Measurements from ENCODE around the gene PHOX2B.

PHOX2B gene

GRCh38 chr4:41776466-41776865 is 27.9 kb upstream of the PHOX2B start:
- no peaks in the 10 kb centered on the region for H3K9me3 ChIP-seq (replicated peaks; ENCODE audit: insufficient read depth, low read length)
- no peaks in the 10 kb centered on the region for H4K20me1 ChIP-seq (ENCODE audit: insufficient read depth, low read length)
- H2AFZ ChIP-seq (ENCODE audit: low read length) = no peak overlapping the region
- no peaks in the 10 kb centered on the region for H3F3A ChIP-seq (ENCODE audit: insufficient read depth, low read length)
- H3K9ac ChIP-seq (ENCODE audit: low read length) = no peak overlapping the region
- no peaks in the 10 kb centered on the region for H3K79me2 ChIP-seq (ENCODE audit: low read length)
- no peaks in the 10 kb centered on the region for H3K9me2 ChIP-seq (replicated peaks; ENCODE audit: insufficient read depth, low read length)
- TF ChIP-seq CTCF (IDR thresholded peaks at IDR 0.05; ENCODE audit: low read length) (no peak), EZH2 (optimal IDR thresholded peaks at IDR 0.05; ENCODE audit: low read depth, low read length) (no peak), EZH2phosphoT487 (IDR thresholded peaks at IDR 0.05; ENCODE audit: low read length) (no peak)
- DNase-seq = no peak
- H3K4me2 ChIP-seq (ENCODE audit: low read depth, low read length) = no peak overlapping the region
- H3K4me3 ChIP-seq (ENCODE audit: low read length) = no peak overlapping the region
- no peaks in the 10 kb centered on the region for H3K4me1 ChIP-seq (ENCODE audit: low read length)
- no peaks in the 10 kb centered on the region for H3K27me3 ChIP-seq (replicated peaks; ENCODE audit: insufficient read depth, low read length)
- no peaks in the 10 kb centered on the region for H3K36me3 ChIP-seq (replicated peaks; ENCODE audit: insufficient read depth, low read length)
- H3K27ac ChIP-seq (ENCODE audit: low read length) = no peak overlapping the region

- no peak overlapping the region for H3K27ac ChIP-seq (ENCODE audit: low read length)
- no peaks in the 10 kb centered on the region for H3K36me3 ChIP-seq (replicated peaks; ENCODE audit: insufficient read depth, low read length)
- no peaks in the 10 kb centered on the region for H3F3A ChIP-seq (ENCODE audit: insufficient read depth, low read length)
- no peaks in the 10 kb centered on the region for H3K4me1 ChIP-seq (ENCODE audit: low read length)
- H3K9me3 ChIP-seq (replicated peaks; ENCODE audit: insufficient read depth, low read length) = no peaks in the 10 kb centered on the region
- H4K20me1 ChIP-seq (ENCODE audit: insufficient read depth, low read length) = no peaks in the 10 kb centered on the region
- DNase-seq = no peak
- H2AFZ ChIP-seq (ENCODE audit: low read length) = no peak overlapping the region
- no peak overlapping the region for H3K4me2 ChIP-seq (ENCODE audit: low read depth, low read length)
- no peak overlapping the region for H3K4me3 ChIP-seq (ENCODE audit: low read length)
- H3K9ac ChIP-seq (ENCODE audit: low read length) = no peak overlapping the region
- H3K27me3 ChIP-seq (replicated peaks; ENCODE audit: insufficient read depth, low read length) = no peaks in the 10 kb centered on the region
- TF ChIP-seq CTCF (IDR thresholded peaks at IDR 0.05; ENCODE audit: low read length) (no peak), EZH2 (optimal IDR thresholded peaks at IDR 0.05; ENCODE audit: low read depth, low read length) (no peak), EZH2phosphoT487 (IDR thresholded peaks at IDR 0.05; ENCODE audit: low read length) (no peak)
- no peaks in the 10 kb centered on the region for H3K79me2 ChIP-seq (ENCODE audit: low read length)
- H3K9me2 ChIP-seq (replicated peaks; ENCODE audit: insufficient read depth, low read length) = no peaks in the 10 kb centered on the region
These were observed 15.2 kb upstream of the PHOX2B start for GRCh38 chr4:41763729-41764128.

GRCh38 chr4:41758884-41759283 is 10.4 kb upstream of the PHOX2B start:
- Histone ChIP-seq H3K4me3 (ENCODE audit: low read length) (no peak overlapping the region), H3K4me2 (ENCODE audit: low read depth, low read length) (no peak overlapping the region), H3F3A (ENCODE audit: insufficient read depth, low read length) (no peaks in the 10 kb centered on the region), H3K9ac (ENCODE audit: low read length) (no peak overlapping the region), H3K27me3 (replicated peaks; ENCODE audit: insufficient read depth, low read length) (no peaks in the 10 kb centered on the region), H3K9me2 (replicated peaks; ENCODE audit: insufficient read depth, low read length) (no peaks in the 10 kb centered on the region), H3K4me1 (ENCODE audit: low read length) (no peaks in the 10 kb centered on the region), H4K20me1 (ENCODE audit: insufficient read depth, low read length) (no peaks in the 10 kb centered on the region), H2AFZ (ENCODE audit: low read length) (no peak overlapping the region), H3K36me3 (replicated peaks; ENCODE audit: insufficient read depth, low read length) (no peaks in the 10 kb centered on the region), H3K79me2 (ENCODE audit: low read length) (no peaks in the 10 kb centered on the region), H3K9me3 (replicated peaks; ENCODE audit: insufficient read depth, low read length) (no peaks in the 10 kb centered on the region), H3K27ac (ENCODE audit: low read length) (no peak overlapping the region)
- no peak for DNase-seq
- TF ChIP-seq EZH2phosphoT487 (IDR thresholded peaks at IDR 0.05; ENCODE audit: low read length) (no peak), EZH2 (optimal IDR thresholded peaks at IDR 0.05; ENCODE audit: low read depth, low read length) (no peak), CTCF (IDR thresholded peaks at IDR 0.05; ENCODE audit: low read length) (no peak)
